MCF 10A (cell line): ENCODE results near the gene TSC2. TPM values are rescaled to one million over a fixed set of nuclear protein-coding genes. Genes with fewer than 3 reads are reported as not detected.

Experiments
- BruUV-seq: library from RNA; stranded (reverse); fragments of 400-500 nt; replicated peaks from 2 replicates; lab custom pipeline; 2021; lab: Mats Ljungman, UMichigan
- CTCF ChIA-PET: fragments of 300-600 bp; sonication (Branson Sonifier 250); formaldehyde crosslinking; extraction: SDS; loops from one replicate; lab custom pipeline; 2021; ENCODE audit warnings: antibody characterized with exemption, inconsistent platforms; lab: Yijun Ruan, JAX
- POLR2A ChIA-PET: fragments of 300-600, 350-650 bp; sonication (Branson Sonifier 250); formaldehyde crosslinking; extraction: SDS; loops from one replicate; lab custom pipeline; 2020; ENCODE audit warnings: antibody characterized with exemption, inconsistent platforms; lab: Yijun Ruan, JAX
- DNase-seq: peaks from one replicate; pipeline ENCODE4 v3.0.0-alpha.2; 2018; ENCODE audit not compliant: unreplicated experiment
- H3K27ac Mint-ChIP-seq: one replicate; pipeline ENCODE4 v1.8.0; 2022; ENCODE audit warnings: mild to moderate bottlenecking, low read depth, mixed read lengths; ENCODE audit not compliant: unreplicated experiment
- H3K27me3 Mint-ChIP-seq: one replicate; pipeline ENCODE4 v1.8.0; 2022; ENCODE audit warnings: mixed read lengths; ENCODE audit not compliant: insufficient read depth, unreplicated experiment
- H3K36me3 Mint-ChIP-seq: one replicate; pipeline ENCODE4 v1.8.0; 2022; ENCODE audit warnings: mild to moderate bottlenecking, moderate library complexity, mixed read lengths; ENCODE audit not compliant: insufficient read depth, unreplicated experiment
- H3K4me1 Mint-ChIP-seq: one replicate; pipeline ENCODE4 v1.8.0; 2022; ENCODE audit warnings: mixed read lengths; ENCODE audit not compliant: insufficient read depth, unreplicated experiment
- H3K4me3 Mint-ChIP-seq: one replicate; pipeline ENCODE4 v1.8.0; 2022; ENCODE audit warnings: mild to moderate bottlenecking, moderate library complexity, mixed read lengths; ENCODE audit not compliant: unreplicated experiment
- H3K9me3 Mint-ChIP-seq: one replicate; pipeline ENCODE4 v1.8.0; 2022; ENCODE audit warnings: mixed read lengths; ENCODE audit not compliant: unreplicated experiment
- intact Hi-C: fragments of 100-400 bp; cut with micrococcal nuclease; formaldehyde crosslinking; loops from 2 replicates; pipeline ENCODE4 v1.14.1; 2022
- total RNA-seq: library from RNA; stranded (reverse); gene quantifications from 2 replicates; pipeline ENCODE4 v1.2.3, GENCODE V29; 2022
- TF ChIP-seq, protein P1 (sequence below): fragments of 200-600 bp; IDR thresholded peaks from one replicate; pipeline ENCODE4 v1.8.0; 2022; ENCODE audit warnings: antibody characterized with exemption, mild to moderate bottlenecking; ENCODE audit not compliant: unreplicated experiment

Gene TSC2
- total RNA-seq, 1 experiment from 2014 or later = 99.8 TPM

DNA sequence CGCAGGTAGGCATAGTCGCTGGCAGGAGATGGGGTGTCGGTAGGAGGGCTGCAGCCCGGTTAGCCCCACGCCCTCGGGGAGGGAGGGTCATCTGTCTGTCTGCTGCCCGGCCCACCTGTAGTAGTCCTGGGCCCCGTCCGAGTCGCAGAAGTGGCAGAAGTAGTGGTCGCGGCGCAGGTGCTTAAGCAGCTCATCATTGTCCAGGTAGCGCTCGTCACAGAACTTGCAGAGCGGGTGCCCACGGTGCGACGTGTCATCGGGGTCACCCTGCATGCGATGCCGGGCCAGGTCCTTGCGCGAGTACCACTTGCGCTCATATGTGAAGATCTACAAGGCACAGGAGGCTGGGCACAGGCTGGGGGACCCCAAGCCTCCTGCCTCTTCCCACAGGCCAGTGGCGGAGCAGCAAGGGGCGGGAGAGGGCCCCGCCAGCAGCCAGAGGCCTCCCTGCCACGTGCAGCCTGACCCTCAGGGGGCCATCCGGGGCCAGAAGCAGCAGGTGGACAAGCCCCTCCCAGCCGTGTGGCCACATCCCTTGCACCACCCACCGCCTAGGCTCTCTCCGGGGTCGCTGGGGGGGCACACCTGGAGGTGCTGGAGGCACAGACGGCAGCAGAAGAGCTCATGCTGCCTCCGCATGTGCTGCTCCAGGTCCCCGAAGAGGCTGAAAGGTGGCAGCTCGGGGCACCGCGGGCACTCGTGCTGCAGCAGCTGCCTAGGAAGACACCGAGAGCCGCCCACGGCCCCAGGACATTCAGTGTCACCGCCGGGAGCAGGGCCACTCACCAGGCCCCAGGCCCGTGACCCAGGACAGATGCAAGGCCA is 45.2 kb upstream of the TSC2 start:
- Mint-ChIP-seq H3K4me1 (peaks cover 14% of the 10 kb centered on the region), H3K9me3 (no peaks in the 10 kb centered on the region), H3K36me3 (peaks cover 62% of the 10 kb centered on the region), H3K27ac (no peak overlapping the region), H3K27me3 (no peaks in the 10 kb centered on the region), H3K4me3 (no peak overlapping the region)
- TF ChIP-seq, protein P1, sequence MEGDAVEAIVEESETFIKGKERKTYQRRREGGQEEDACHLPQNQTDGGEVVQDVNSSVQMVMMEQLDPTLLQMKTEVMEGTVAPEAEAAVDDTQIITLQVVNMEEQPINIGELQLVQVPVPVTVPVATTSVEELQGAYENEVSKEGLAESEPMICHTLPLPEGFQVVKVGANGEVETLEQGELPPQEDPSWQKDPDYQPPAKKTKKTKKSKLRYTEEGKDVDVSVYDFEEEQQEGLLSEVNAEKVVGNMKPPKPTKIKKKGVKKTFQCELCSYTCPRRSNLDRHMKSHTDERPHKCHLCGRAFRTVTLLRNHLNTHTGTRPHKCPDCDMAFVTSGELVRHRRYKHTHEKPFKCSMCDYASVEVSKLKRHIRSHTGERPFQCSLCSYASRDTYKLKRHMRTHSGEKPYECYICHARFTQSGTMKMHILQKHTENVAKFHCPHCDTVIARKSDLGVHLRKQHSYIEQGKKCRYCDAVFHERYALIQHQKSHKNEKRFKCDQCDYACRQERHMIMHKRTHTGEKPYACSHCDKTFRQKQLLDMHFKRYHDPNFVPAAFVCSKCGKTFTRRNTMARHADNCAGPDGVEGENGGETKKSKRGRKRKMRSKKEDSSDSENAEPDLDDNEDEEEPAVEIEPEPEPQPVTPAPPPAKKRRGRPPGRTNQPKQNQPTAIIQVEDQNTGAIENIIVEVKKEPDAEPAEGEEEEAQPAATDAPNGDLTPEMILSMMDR = no peak
- CTCF ChIA-PET = interaction anchor here (0.6 to 2.8 kb wide), 8 partner anchors 12 to 396 kb away, joined by 3 to 13 read pairs (median 4); partner anchors contain the start of gene NDUFB10
- POLR2A ChIA-PET = interaction anchor here (0.6 to 2.5 kb wide), 5 partner anchors 9 to 832 kb away, joined by 3 to 18 read pairs (median 4); partner anchors contain the start of gene RPS2
- no TSS peak for BruUV-seq
- DNase-seq = no peak
- intact Hi-C loops = no loop called here

GRCh38 chr16:2003231-2003826 is 44.5 kb upstream of the TSC2 start:
- TF ChIP-seq, protein P1 = no peak
- POLR2A ChIA-PET = interaction anchor here (0.6 to 2.5 kb wide), 8 partner anchors 9 to 1448 kb away, joined by 3 to 18 read pairs (median 4); partner anchors contain the start of gene RPS2
- no peak for DNase-seq
- Mint-ChIP-seq H3K36me3 (peaks cover 60% of the 10 kb centered on the region), H3K4me1 (peaks cover 17% of the 10 kb centered on the region), H3K27ac (no peak overlapping the region), H3K27me3 (no peaks in the 10 kb centered on the region), H3K4me3 (no peak overlapping the region), H3K9me3 (no peaks in the 10 kb centered on the region)
- BruUV-seq = no TSS peak
- CTCF ChIA-PET = interaction anchor here (0.6 to 2.8 kb wide), 12 partner anchors 8 to 260 kb away, joined by 3 to 13 read pairs (median 4); partner anchors contain the start of gene NDUFB10
- intact Hi-C loops = no loop called here

DNA sequence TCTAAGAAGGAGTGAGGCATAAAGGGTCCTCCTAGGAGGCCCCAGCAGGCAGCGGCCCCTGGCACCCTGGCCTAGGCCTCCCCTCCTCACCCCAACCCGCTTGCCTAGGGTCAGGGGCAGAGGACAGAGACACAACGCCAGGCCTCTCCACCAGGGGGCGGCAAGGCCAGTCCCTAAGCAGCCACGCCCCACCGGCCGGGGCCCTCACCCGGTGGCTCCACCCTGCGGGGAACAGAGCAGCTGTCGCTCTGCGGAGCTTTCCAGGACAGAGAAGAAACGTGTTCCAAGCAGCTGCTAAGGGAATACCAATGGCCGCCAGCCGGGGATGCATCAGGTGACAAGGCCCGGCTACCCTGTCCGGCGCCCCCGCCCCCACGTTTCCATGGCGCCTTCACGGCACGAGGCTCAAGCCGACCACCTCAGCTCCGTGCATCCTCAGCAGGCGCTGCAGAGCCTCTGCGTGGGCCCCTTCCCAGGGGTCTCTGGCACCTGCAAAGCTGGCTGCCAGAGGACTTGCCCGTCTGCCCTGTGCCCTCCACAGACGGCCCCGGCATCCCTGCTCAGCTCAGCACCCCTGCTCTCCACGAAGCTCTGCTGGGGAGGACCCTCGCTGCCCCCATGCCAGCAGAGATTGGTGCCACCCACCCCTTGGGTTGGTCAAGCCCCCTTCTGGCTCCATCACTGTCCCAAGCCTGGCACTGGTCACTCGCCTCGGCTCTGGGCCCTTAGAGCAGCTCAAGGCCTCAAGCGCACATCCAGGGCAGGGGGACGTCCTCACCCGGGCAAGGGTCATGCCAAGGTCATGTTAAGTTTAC is 43.8 kb upstream of the TSC2 start:
- peak overlapping the region; percentile 59 for H3K27ac Mint-ChIP-seq
- H3K4me1 Mint-ChIP-seq = peaks cover 17% of the 10 kb centered on the region
- H3K9me3 Mint-ChIP-seq = no peaks in the 10 kb centered on the region
- BruUV-seq = no TSS peak
- no peak overlapping the region for H3K4me3 Mint-ChIP-seq
- ChIA-PET CTCF (interaction anchor here (0.6 to 2.8 kb wide), 22 partner anchors 9 to 259 kb away, joined by 3 to 13 read pairs (median 4); partner anchors contain the start of genes RAB26 and RPS2), POLR2A (interaction anchor here (0.6 to 2.5 kb wide), 8 partner anchors 9 to 1447 kb away, joined by 3 to 18 read pairs (median 4); partner anchors contain the start of gene RPS2)
- no peaks in the 10 kb centered on the region for H3K27me3 Mint-ChIP-seq
- peak; percentile 85 for DNase-seq
- H3K36me3 Mint-ChIP-seq = peaks cover 54% of the 10 kb centered on the region
- TF ChIP-seq, protein P1 = peak; percentile 92
- intact Hi-C loops = no loop called here
